ENCODE measurements around the gene BTBD9.

The BTBD9 gene

DNA sequence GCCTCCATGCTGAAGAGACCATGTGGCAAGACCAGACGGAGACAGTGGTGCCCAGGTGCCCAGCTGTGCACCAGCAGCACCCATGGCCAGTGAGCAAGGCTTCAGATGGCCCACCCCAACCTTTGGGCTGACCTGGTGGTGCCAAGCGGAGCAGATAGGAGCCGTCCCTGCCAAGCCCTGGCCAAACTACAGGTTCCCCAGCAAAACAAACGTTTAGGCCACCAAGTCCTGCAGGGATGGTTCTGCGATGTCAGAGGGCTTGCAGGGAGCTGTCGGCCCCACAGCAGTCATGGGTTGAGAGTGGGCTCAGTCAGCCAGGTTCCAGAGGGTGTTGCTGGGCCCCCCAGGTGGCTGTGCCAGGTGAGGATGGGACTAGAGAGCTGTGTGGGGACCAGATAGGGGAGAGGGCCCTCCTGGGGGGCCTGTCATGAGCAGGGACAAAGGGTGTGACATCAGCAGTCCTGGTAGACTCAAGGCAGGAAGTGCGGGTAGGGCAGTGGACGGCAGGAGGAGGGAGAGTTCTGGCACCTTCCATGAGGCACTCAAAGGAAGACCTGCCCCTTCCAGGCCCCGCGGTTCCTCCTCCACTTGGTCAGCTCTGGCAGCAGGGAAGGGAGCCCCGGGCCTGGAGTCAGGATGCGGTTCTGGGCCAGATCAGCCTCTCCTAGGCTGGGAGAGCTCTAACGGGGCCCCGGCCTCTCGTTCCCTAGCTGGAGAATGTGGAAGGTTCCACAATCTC is 477.8 kb downstream of the BTBD9 start:
- no peak for DNase-seq (ENCODE audit: low read depth)

DNA sequence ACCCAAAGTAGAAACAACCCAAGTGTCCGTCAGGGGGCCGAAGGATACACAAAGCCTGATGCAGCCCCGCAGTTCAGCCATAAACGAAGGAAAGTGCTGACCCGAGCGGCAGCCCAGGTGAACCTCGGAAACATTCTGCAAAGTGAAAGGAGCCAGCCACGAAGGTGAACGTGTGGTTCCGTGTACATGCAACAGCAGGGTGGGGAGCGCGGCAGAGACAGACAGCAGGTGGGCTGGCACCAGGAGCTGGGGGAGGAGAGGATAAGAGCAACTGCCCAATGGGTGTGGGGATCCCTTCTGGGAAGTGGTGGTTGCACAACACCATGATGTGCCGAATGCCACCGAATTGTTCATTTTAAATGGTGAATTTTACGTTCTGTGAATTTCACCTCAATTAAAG is 478.4 kb downstream of the BTBD9 start:
- no peak for DNase-seq (ENCODE audit: low read depth)

DNA sequence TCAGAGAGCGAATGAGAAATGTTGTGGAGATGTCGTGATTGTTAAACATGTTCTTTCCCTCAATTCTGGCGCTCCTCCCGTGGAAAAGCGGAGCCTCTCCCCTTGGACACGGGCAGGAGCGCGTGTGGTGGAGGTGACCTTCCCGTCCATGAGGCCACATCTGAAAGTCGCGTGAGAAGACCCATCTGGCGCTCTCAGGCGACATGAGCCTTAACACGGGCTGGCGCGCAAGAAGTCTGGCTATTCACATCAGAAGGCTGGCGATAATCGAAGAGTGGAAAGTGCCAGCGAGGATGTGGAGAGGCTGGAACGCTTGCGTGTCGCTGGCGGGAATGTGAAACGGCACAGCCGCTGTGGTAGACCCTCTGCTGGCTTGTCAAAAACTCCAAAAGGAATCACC is 478.9 kb downstream of the BTBD9 start:
- DNase-seq (ENCODE audit: low read depth): no peak

DNA sequence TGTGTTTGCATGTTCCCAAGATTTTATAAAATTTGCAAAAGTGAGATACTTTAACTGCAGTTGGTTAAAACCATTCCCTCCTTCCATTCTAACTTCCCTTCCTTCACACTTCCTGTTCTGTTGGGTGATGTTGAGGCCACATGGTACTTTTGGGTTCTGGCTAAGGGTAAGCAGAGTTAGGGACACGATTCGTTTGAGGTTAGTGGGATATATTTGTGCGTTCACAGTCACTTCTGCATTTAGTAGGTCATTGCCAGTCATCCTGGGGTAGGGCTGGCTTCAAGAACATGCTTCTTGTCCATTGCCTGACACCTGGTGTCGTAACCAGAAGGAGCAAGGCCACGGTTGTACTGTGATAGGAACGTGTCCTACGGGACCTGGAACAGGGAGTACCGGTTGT is 480.1 kb downstream of the BTBD9 start:
- DNase-seq (ENCODE audit: low read depth): no peak

DNA sequence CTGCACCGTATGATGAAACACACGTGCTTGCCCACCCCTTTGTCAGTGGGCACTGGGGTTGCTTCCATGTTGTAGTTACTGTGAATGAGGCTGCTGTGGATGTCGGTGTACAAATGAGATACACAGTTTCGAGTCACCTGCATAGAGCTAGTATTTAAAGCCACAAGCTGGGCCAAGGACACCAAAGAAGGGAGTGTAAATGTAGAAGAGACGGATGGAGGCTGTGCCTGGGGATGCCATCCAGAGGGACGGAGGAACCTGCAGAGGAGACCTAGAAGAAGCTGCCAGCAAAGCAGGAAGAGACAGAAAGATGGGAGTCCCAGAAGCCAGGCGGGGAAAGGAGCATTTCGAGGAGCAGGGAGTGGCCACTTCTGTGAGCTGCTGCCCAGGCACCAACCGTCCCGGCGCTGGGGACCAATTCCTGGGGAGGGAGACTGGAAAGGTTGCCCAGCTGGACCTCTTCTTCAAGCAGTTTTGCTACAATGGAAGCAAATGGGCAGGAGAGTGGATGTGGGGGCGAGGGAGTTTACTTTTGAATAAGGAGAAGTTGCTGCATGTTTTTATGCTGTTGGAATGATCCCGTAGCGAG is 480.9 kb downstream of the BTBD9 start:
- no peak for DNase-seq (ENCODE audit: low read depth)

DNA sequence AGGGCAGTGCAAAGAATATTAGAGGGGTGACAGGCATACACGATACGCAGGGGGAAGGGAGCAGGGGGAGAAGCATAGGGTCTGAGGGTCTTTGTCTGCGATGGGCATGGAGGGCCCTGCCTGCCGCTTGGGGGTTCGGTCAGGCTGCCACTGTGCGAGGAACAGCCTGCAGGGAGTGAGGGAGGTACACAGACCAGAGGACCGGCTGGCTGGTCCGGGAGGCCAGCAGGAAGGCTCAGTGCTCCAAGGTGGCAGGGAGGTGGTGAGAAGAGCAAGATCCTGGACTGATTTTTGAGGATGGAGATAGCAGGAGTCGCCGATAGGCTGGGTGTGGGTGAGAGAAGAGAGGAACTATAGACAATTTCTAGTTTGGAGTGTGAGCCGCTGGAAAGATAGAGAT is 481.8 kb downstream of the BTBD9 start:
- no peak for DNase-seq (ENCODE audit: low read depth)

DNA sequence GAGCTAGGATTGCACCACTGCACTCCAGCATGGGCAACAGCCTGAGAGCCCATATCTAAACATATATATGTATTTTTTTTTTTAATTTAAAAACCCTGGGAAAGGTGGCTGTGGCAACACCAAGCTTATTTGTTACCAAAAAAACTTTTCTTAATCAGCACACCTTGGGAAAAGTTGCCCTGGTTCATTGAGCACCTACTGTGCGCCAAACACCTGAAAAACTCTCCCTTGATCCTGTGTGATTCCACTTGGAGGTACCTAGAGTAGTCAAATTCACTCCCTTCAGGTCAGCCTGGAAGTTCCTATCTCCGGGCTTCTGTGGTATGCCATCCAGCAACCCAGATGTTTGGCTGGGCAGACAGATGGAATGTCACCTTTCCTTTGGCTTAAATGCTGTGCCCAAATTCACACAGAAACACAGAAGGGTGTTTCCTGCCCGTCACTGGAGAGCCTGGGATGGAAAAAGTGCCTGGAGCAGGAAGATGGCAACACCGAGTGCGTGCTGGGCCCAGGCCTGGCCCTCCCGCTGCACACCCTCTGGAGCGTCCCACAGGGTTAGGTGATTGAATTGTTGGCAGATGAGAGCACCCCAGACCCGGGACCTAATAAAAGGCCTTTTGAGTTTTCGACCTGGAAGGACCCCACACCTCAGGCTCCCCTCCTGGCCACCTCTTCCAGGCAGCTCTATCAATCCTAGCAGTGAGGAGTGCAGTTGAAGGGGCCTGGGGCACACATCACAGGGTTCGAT is 482.7 kb downstream of the BTBD9 start:
- no peak for DNase-seq (ENCODE audit: low read depth)

DNA sequence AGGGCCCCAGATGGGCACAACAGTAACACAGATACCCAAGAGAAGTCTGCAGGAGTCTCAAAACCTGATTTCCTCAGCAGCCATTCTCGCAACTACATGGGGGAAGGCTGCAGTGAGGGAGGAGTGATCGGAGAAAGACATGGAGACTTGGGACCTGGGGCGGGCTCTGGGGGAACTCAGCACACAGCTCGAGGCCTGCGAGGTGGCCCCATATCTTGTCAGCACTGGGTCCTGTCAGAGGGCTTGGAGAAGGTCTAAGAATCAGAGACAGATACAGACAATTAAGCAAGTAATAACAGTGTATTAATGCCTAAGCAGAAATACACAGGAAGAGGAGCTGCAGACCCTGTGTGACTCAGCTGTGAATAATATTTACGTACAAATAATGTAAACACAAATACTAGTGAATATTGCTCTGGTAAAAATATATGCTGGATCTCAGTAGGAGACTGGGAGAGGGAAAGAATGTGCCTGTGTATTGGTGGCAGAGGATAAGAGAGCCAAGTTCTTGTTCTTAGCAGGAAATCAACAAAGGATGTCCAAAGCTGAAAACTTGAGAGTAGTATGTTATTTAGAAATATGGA is 484.0 kb downstream of the BTBD9 start:
- no peak for DNase-seq (ENCODE audit: low read depth)

DNA sequence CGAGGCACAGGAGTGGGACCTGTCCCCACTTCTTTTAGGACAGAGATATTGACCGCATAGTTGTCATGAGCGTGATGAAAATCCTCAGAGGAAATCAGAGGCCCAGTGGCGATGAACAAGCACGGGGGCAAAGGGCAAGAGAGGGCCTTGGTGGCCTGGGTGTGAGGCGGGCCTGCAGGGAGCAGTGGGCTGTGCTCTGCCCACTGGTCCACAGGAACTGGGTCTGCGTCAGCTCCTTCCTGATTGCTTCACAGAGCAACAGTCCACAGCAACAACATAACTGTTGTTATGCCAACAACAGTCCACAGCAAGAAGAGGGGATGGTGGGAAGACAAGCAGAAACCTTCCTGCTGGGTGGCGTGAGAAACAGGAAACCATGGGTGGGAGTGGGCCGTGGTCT is 484.6 kb downstream of the BTBD9 start:
- DNase-seq (ENCODE audit: low read depth): no peak

DNA sequence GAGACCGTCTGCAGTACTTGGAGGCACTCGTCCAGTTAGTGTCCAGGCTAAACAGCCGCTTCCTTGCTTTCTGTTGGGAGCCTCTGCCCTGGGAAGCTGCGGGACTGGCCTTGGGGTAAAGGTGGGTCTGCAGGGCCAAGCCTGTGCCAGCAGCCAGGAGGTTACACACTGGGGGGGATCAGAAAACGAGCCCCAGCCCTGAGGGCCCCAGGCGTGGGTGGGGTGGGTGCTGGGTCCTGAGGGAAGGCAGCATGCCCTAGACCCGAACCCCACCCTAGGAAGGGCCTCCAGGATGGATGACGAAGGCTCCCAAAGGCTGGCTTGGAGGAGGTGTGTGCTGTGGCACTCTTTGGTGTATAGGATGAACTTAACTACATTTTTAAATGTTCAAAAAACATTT is 485.0 kb downstream of the BTBD9 start:
- no peak for DNase-seq (ENCODE audit: low read depth)

DNA sequence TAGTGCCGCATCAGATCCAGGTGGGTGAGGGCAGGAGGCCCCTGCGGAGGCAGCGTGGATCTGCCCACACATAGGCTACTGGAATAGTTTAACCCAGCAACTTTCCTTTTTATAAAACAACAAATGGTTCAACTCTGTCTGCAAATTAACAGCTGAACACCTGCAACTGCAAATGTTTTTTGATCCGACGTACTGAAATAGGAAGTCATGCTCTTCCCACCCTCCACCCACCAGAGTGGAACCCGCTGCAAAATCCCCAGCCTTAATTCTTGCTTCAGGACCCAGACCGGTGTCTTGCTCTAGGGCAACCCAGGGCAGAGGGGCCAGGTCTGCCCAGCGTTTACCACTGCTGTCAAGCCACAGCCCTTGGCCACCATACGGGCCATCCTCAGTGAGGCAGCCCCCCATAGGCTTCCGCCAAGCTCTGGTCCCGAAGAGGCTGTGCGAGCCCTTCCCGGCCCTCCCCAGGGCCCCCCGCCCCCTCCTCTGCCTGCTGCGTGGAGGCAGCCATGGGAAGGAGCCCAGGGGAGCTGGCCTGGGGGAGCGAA is 485.9 kb downstream of the BTBD9 start:
- no peak for DNase-seq (ENCODE audit: low read depth)

DNA sequence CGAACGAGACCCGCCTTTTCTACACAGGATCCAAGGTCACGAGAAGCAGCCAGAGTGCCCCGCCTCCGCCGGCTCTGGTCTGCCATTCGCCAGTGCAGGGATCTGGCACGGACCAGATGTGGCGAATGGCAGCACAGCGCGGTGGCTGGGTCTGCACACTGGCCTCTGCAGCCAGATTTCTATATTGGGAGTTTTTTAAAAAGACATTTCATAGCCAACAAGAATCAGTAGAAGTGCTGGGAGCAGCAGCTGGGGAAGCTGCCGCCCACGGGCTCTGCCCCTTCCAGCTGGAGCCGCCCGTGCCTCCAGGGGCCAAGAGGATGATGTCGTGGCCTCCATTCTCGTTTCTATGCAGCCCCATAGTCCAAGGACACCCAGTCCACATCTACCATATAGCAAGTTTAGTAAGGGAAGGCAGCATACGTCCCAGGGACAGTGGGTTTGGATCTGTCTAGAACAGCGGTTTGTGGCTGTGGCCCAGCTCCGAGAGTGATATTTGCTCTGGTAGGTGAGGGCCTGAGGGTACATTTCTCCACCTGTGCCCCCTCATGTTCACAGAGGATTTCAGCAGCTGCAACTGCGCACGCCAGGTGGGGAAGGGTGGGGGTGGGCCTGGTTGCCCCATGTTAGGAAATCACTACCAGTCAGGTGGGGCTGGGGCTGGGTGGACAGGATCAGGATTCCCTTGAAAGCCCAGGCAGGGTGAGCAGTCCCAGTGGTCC is 486.5 kb downstream of the BTBD9 start:
- no peak for DNase-seq (ENCODE audit: low read depth)

DNA sequence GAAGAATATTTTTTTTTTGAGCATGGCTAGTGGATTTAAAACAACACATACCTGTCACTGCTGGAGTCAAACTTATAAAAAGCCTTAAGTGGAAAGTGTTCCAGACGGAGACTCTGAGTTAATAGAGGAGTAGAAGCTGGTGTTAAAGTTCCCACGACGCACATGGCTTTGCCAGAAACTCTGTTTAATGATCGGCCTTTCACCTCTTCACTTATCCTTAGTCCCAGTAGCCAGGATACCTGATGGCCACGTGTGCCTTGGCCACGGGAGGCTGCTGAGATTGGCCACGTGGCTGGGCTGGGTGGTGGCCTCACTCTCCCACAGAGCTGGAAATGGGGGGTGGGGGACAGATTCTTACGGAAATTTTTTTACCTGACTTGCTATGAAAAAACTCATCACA is 487.1 kb downstream of the BTBD9 start:
- no peak for DNase-seq (ENCODE audit: low read depth)

DNA sequence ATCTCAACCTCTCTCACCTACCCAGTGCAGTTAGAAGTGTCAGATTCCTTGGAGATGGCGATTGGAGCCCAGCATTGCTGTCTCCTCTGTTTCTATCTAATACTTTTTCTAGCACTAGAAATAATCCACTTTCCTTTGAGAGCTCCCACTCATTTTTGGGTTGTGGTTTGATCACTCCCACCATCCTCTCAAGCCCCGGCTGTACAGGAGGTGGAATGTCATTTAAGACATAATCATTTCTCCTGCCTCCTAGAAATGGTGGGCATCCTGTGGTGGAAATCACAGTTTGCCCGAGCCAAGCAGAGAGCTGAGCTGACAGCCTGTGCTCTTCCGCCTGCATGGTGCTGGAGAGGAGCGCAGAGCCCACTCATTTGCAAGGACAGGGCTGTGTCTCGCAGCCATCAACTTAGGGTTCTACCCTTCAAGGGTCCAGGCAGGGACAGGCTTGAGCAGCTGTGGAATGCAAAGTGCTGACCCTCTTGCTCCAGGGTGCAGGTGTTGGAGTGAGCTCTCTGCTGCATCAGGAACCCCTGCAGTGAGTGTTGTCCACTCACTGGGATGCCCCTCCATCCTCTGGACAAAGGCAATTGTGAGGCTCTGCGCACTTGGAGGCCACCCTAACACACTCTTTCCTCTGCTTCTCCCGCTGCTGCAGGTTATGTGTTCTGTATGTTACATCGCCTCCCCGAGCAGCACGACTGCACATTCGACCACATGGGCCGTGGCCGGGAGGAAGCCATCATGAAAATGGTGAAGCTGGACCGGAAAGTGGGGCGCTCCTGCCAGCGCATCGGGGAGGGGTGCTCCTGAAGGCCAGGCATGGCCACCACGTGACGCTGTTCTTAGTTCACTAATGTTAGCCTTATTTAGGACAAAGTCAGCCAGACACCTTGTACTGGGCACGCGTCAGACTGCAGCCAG is 487.9 kb downstream of the BTBD9 start:
- no peak for DNase-seq (ENCODE audit: low read depth)

DNA sequence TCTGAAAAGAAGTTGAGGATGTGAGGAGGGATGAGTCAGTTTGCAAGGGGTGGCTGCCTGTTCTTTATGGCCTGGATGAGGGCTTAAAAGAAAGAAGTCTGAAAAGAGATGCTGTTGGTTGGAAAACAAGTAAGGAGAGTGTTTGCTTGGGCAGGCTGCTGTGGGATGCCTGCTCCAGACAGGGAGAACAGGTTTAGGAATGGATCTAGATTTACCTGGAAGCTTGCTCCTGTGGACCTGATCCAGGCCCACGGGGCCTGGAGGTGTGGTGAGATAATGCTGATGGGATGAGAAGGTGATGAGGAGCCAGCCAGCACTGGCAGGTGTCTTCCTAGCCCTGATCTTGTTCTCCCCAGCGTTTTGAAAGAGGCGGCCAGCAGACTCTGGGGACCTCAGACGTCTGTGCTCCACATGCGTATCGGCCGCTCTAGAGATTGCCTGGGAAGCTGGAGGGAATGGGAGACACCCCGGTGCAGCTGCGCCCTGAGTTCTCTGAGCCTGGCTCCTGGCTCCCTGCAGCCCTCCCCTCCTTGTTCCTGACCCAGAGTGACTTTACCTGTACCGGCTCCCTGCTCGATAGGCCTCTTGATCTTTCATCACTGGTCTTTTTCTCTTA is 488.9 kb downstream of the BTBD9 start:
- DNase-seq (ENCODE audit: low read depth): no peak

DNA sequence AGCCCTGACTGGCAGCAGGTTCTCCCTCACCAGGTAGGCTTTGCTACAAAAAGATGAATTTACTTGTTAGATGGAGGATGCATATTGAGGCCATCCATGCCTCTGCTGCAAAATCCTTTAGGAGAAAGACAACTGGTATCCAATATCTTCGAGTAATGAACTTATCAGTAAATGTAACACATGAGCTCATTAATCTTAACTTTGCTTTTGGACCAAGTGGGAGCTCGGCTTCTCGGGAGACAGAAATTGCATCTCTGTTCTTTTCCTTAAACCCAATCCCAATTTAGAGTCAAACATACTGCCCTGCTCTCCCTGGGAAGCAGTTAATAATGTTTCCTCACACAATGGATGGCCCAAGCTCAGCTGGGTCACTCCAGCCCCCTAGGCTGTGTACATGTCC is 489.7 kb downstream of the BTBD9 start:
- no peak for DNase-seq (ENCODE audit: low read depth)

DNA sequence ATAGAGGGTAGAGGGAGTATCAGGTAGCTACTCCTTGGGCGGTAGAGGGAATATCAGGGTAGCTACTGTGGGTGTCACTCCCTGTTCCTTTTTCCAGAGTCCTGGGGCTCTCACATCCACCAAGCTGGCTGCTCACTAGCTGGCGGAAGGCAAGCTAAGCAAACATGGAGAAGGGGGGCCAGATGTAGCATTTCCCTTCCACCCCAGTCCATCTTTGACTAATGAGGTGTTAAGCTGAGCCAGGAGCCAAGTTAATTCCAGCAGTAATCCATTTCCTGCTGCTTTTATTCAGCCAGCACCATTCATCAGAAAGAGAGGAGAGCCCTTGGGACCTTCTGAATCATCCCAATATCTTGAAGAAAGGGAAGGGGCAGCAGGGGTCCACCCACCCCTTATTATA is 490.2 kb downstream of the BTBD9 start:
- DNase-seq (ENCODE audit: low read depth): no peak

DNA sequence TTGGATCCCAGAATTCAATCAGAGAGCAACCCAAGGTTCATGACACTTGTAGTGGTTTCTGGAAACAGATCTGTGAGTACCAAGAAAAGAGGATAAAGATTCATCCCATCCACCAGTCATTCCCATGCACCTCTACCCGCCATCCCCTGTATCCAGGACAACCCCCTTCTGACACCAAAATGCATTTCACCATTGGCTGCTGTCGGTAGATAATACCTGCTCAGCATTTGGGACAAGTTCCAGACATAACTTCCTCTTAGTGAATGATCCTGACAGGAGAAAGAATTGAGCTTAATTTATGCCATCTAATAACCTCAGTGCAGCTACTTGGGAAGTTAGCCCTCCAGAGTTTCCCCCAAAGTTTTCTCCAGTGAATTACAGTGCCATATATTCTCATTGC is 491.1 kb downstream of the BTBD9 start:
- no peak for DNase-seq (ENCODE audit: low read depth)

DNA sequence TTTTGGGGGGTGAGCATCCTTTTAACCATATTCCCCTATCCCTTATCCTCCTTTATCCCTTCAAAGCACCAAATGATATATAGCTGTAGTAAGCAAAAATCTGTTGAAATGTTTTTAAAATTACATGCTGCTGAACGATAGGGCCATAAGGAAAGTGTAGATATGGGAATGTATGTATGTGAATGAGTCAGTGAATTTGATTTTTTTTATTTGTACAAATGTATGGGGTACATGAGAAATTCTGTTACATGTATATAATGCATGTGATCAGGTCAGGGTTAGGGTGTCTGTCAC is 493.0 kb downstream of the BTBD9 start:
- no peak for DNase-seq (ENCODE audit: low read depth)

DNA sequence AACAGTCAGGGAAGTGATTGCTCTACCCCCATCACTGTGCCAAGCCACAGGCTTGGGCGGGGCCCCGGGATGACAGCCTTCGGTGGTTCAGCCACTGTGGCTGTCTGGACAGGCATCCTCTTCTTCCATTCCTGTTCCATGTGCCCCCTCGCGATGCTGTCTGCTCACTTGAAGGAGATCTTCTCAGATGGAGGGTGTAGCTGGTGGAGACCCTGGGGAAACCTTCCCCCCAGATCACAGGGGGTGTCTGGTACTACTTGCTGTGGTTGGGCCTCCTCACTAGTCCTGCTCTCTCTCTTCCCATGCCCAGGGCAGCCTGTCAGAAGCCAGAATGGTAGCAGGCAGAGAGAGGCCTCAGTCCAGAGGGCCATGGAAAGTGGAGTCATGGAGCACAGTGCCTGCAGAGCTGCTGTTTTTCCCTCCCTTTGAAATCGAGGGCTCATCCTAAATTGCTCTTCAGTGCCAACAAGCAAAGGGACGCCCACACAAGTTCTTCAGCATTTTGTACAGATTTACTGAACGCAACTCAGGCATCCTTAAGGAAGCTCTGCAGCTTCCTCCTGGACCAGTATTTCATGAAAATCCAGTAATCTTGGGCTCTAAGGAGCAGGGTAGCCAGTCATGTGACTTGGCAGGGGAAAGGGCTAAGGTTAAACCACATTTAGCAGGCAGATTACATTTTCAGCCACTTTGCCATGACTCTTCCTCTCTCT is 493.6 kb downstream of the BTBD9 start:
- no peak for DNase-seq (ENCODE audit: low read depth)

Measured in stromal cell of bone marrow (primary cell).